Measurements from ENCODE around the gene BAG3. TPM values are rescaled to one million over a fixed set of nuclear protein-coding genes. Genes with fewer than 3 reads are reported as not detected.

The BAG3 gene
- total RNA-seq, 2 experiments from 2014 or later = 1.9 to 2.6 TPM

GRCh38 chr10:119724593-119725516, 73.7 kb downstream of the BAG3 start:
- Histone ChIP-seq H3K9me3 (ENCODE audit: low read length) (no peaks in the 10 kb centered on the region), H3K4me3 (ENCODE audit: low read depth, low read length, poor library complexity, severe bottlenecking) (peak overlapping the region; percentile 92), H3K9me2 (ENCODE audit: insufficient read depth, low read length) (no peaks in the 10 kb centered on the region), H4K20me1 (ENCODE audit: insufficient read depth, low read length) (0 out of 2 replicates have a peak, but pooled peaks cover 9% of the 10 kb centered on the region), H3K27ac (ENCODE audit: low read depth, low read length, poor library complexity, severe bottlenecking) (peak overlapping the region; percentile 74), H3K79me2 (ENCODE audit: insufficient read depth, low read depth, low read length) (peaks cover 8% of the 10 kb centered on the region; the same call in 1 of the 2 replicates), H3K36me3 (ENCODE audit: insufficient read depth, low read length) (no peaks in the 10 kb centered on the region), H2AFZ (ENCODE audit: low read length) (peak overlapping the region; percentile 73), H3K4me1 (ENCODE audit: insufficient read depth, low read length, poor library complexity, severe bottlenecking) (peaks cover 39% of the 10 kb centered on the region), H3K4me2 (ENCODE audit: low read length) (peak overlapping the region; percentile 92)
- CTCF ChIA-PET (ENCODE audit: unreplicated experiment) = interaction anchor here (0.6 to 1.1 kb wide), 6 partner anchors 11 to 516 kb away, joined by 3 to 5 read pairs (median 4); no protein-coding TSS in a partner anchor
- BruUV-seq (replicated peaks) = TSS peak; percentile 96
- intact Hi-C loops (cut with micrococcal nuclease; ENCODE audit: unreplicated experiment) = loop anchor here (1.0 to 5.0 kb wide), 4 partner anchors 20 to 147 kb away; partner anchors contain the start of genes MCMBP and TIAL1
- DNase-seq (ENCODE audit: low spot score) = peak; percentile 56
- POLR2A ChIA-PET = interaction anchor here (0.6 to 6.4 kb wide), 17 partner anchors 9 to 1249 kb away, joined by 3 to 79 read pairs (median 5); no protein-coding TSS in a partner anchor
- TF ChIP-seq, protein P1, sequence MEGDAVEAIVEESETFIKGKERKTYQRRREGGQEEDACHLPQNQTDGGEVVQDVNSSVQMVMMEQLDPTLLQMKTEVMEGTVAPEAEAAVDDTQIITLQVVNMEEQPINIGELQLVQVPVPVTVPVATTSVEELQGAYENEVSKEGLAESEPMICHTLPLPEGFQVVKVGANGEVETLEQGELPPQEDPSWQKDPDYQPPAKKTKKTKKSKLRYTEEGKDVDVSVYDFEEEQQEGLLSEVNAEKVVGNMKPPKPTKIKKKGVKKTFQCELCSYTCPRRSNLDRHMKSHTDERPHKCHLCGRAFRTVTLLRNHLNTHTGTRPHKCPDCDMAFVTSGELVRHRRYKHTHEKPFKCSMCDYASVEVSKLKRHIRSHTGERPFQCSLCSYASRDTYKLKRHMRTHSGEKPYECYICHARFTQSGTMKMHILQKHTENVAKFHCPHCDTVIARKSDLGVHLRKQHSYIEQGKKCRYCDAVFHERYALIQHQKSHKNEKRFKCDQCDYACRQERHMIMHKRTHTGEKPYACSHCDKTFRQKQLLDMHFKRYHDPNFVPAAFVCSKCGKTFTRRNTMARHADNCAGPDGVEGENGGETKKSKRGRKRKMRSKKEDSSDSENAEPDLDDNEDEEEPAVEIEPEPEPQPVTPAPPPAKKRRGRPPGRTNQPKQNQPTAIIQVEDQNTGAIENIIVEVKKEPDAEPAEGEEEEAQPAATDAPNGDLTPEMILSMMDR (conservative IDR thresholded peaks at IDR 0.05; ENCODE audit: low read length) = no peak
- TF ChIP-seq EZH2phosphoT487 (IDR thresholded peaks at IDR 0.05; ENCODE audit: borderline replicate concordance, low read depth, low read length) = no peak

DNA sequence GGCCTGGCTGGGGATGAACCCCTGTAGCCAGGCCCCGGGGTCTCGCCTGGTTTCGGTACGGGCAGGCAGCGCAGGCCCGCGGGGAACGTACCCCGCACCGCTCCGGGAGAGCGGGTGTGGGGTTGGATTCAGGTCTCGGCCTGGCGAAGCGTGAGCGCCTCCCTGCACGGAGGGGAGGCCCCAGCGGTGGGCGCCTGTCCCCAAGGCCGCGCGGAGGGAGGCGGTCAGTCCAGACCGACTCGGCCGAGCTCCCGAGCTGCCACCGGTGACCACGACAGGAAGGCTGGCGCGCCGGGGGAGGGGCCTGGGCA, 74.3 kb downstream of the BAG3 start:
- ChIA-PET POLR2A (interaction anchor here (0.6 to 6.4 kb wide), 18 partner anchors 10 to 1685 kb away, joined by 3 to 79 read pairs (median 4); partner anchors contain the start of genes BAG3 and MCMBP), CTCF (ENCODE audit: unreplicated experiment) (interaction anchor here (1.1 to 1.6 kb wide), 6 partner anchors 11 to 516 kb away, joined by 3 to 5 read pairs (median 5); no protein-coding TSS in a partner anchor)
- peak overlapping the region; percentile 92 for H3K4me2 ChIP-seq (ENCODE audit: low read length)
- H2AFZ ChIP-seq (ENCODE audit: low read length) = peak overlapping the region; percentile 73
- H4K20me1 ChIP-seq (ENCODE audit: insufficient read depth, low read length) = 0 out of 2 replicates have a peak, but pooled peaks cover 9% of the 10 kb centered on the region
- H3K4me1 ChIP-seq (ENCODE audit: insufficient read depth, low read length, poor library complexity, severe bottlenecking) = peaks cover 39% of the 10 kb centered on the region
- H3K36me3 ChIP-seq (ENCODE audit: insufficient read depth, low read length) = no peaks in the 10 kb centered on the region
- intact Hi-C loops (cut with micrococcal nuclease; ENCODE audit: unreplicated experiment) = loop anchor here (1.0 to 5.0 kb wide), 4 partner anchors 21 to 147 kb away; partner anchors contain the start of genes MCMBP and TIAL1
- no TSS peak for BruUV-seq (replicated peaks)
- peaks cover 8% of the 10 kb centered on the region; the same call in 1 of the 2 replicates for H3K79me2 ChIP-seq (ENCODE audit: insufficient read depth, low read depth, low read length)
- no peaks in the 10 kb centered on the region for H3K9me2 ChIP-seq (ENCODE audit: insufficient read depth, low read length)
- no peak for DNase-seq (ENCODE audit: low spot score)
- no peak for TF ChIP-seq EZH2phosphoT487 (IDR thresholded peaks at IDR 0.05; ENCODE audit: borderline replicate concordance, low read depth, low read length)
- TF ChIP-seq, protein P1 (conservative IDR thresholded peaks at IDR 0.05; ENCODE audit: low read length) = no peak
- peak overlapping the region; percentile 92 for H3K4me3 ChIP-seq (ENCODE audit: low read depth, low read length, poor library complexity, severe bottlenecking)
- H3K27ac ChIP-seq (ENCODE audit: low read depth, low read length, poor library complexity, severe bottlenecking) = peak overlapping the region; percentile 74
- no peaks in the 10 kb centered on the region for H3K9me3 ChIP-seq (ENCODE audit: low read length)
